ENCODE results near the gene KLHL35. TPM values are rescaled to one million over a fixed set of nuclear protein-coding genes. Genes with fewer than 3 reads are reported as not detected.
"Not testable (repeated sequence)": the region's sequence is repeated elsewhere in the genome, so short reads cannot be mapped to it uniquely, and the experiment has no call there.

The KLHL35 gene
- total RNA-seq, 2 experiments from 2014 or later = 0.21 to 0.58 TPM

GRCh38 chr11:75380716-75381420 is 52.1 kb downstream of the KLHL35 start:
- peaks cover 16% of the 10 kb centered on the region for H3K4me1 Mint-ChIP-seq

GRCh38 chr11:75380245-75380644 is 52.8 kb downstream of the KLHL35 start:
- H3K27me3 Mint-ChIP-seq = no peaks in the 10 kb centered on the region
- no peak overlapping the region for H3K4me3 Mint-ChIP-seq
- no peak for DNase-seq
- no peak overlapping the region for H3K27ac Mint-ChIP-seq
- H3K36me3 Mint-ChIP-seq = no peaks in the 10 kb centered on the region
- H3K4me1 Mint-ChIP-seq = peaks cover 16% of the 10 kb centered on the region
- H3K9me3 Mint-ChIP-seq = no peaks in the 10 kb centered on the region

More at GRCh38 chr11:75380716-75381420, 52.1 kb downstream of the KLHL35 start:
- no peaks in the 10 kb centered on the region for H3K36me3 Mint-ChIP-seq
- H3K9me3 Mint-ChIP-seq = no peaks in the 10 kb centered on the region
- H3K27ac Mint-ChIP-seq = no peak overlapping the region
- no peak overlapping the region for H3K4me3 Mint-ChIP-seq
- DNase-seq = no peak
- no peaks in the 10 kb centered on the region for H3K27me3 Mint-ChIP-seq

GRCh38 chr11:75378776-75379175 is 54.2 kb downstream of the KLHL35 start:
- H3K4me3 Mint-ChIP-seq, H3K36me3 Mint-ChIP-seq, H3K9me3 Mint-ChIP-seq, H3K4me1 Mint-ChIP-seq, H3K27me3 Mint-ChIP-seq, H3K27ac Mint-ChIP-seq, DNase-seq: not testable (repeated sequence)

GRCh38 chr11:75376175-75376574 is 56.8 kb downstream of the KLHL35 start:
- H3K27ac Mint-ChIP-seq = no peak overlapping the region

GRCh38 chr11:75375626-75376025 is 57.4 kb downstream of the KLHL35 start:
- no peaks in the 10 kb centered on the region for H3K4me1 Mint-ChIP-seq
- no peaks in the 10 kb centered on the region for H3K9me3 Mint-ChIP-seq
- H3K36me3 Mint-ChIP-seq = no peaks in the 10 kb centered on the region
- H3K27ac Mint-ChIP-seq = no peak overlapping the region
- H3K27me3 Mint-ChIP-seq = no peaks in the 10 kb centered on the region
- no peak overlapping the region for H3K4me3 Mint-ChIP-seq
- no peak for DNase-seq

More at GRCh38 chr11:75376175-75376574, 56.8 kb downstream of the KLHL35 start:
- no peaks in the 10 kb centered on the region for H3K9me3 Mint-ChIP-seq
- no peaks in the 10 kb centered on the region for H3K4me1 Mint-ChIP-seq
- no peaks in the 10 kb centered on the region for H3K36me3 Mint-ChIP-seq
- H3K4me3 Mint-ChIP-seq = no peak overlapping the region
- DNase-seq = no peak
- H3K27me3 Mint-ChIP-seq = no peaks in the 10 kb centered on the region

- Mint-ChIP-seq H3K4me1 (peaks cover 5% of the 10 kb centered on the region), H3K27me3 (no peaks in the 10 kb centered on the region), H3K9me3 (peaks cover 1% of the 10 kb centered on the region), H3K4me3 (no peak overlapping the region), H3K36me3 (no peaks in the 10 kb centered on the region), H3K27ac (no peak overlapping the region)
- DNase-seq = no peak
Measured at GRCh38 chr11:75374646-75375045, 58.4 kb downstream of the KLHL35 start.

GRCh38 chr11:75373201-75373600 is 59.8 kb downstream of the KLHL35 start:
- H3K4me1 Mint-ChIP-seq = peaks cover 13% of the 10 kb centered on the region
- no peak overlapping the region for H3K4me3 Mint-ChIP-seq
- H3K36me3 Mint-ChIP-seq = no peaks in the 10 kb centered on the region
- H3K9me3 Mint-ChIP-seq = peaks cover 1% of the 10 kb centered on the region
- H3K27ac Mint-ChIP-seq = no peak overlapping the region
- H3K27me3 Mint-ChIP-seq = no peaks in the 10 kb centered on the region
- no peak for DNase-seq

Other genes starting within 250 kb of the KLHL35 start
- under 1 TPM; 0.20 to 0.45 TPM for gene TPBGL, start 192.4 kb downstream of the KLHL35 start, total RNA-seq
- 10 to 100 TPM; 25.6 to 26.3 TPM for gene ARRB1, start 81.5 kb downstream of the KLHL35 start, total RNA-seq
- gene RPS3, start 33.7 kb downstream of the KLHL35 start, total RNA-seq = 1,000 to 10,000 TPM; 4,132 to 4,264 TPM
- gene GDPD5, start 92.7 kb upstream of the KLHL35 start, total RNA-seq = 1 to 10 TPM; 5.9 to 6.6 TPM
- 10 to 100 TPM; 18.9 to 19.4 TPM for gene SERPINH1, start 129.1 kb upstream of the KLHL35 start, total RNA-seq
- not detected for gene MAP6, start 235.8 kb upstream of the KLHL35 start, total RNA-seq

All from activated naive CD8-positive, alpha-beta T cell treated with anti-CD3 and anti-CD28 coated beads for 36 hours (primary cell).